NCI-H1694 treated with DMSO at 0.1 percent for 48 hours (cell line): ENCODE data around the gene ACOXL.

Source experiments
- DNase-seq: peaks from one replicate; lab custom pipeline; 2025; lab: John Stamatoyannopoulos, UW

ACOXL gene

DNA sequence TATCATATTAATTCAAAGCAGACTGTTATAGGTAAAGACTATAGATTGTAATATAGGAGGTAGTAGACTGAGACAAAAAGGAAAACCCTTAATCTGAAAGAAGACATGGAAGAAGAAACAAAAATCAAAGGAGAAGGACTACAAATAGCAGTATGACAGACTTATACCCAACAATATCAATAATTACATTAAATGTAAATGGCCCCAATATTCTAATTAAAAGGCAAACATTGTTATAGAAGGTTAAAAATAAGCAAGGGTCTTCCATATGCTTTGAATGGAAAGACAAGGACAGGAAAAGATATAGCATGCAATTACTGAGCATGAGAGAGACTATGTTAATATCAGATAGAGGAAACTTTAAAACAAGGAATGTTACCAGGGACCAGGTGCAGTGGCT lies 278.8 kb downstream of the ACOXL start:
- DNase-seq = no peak

DNA sequence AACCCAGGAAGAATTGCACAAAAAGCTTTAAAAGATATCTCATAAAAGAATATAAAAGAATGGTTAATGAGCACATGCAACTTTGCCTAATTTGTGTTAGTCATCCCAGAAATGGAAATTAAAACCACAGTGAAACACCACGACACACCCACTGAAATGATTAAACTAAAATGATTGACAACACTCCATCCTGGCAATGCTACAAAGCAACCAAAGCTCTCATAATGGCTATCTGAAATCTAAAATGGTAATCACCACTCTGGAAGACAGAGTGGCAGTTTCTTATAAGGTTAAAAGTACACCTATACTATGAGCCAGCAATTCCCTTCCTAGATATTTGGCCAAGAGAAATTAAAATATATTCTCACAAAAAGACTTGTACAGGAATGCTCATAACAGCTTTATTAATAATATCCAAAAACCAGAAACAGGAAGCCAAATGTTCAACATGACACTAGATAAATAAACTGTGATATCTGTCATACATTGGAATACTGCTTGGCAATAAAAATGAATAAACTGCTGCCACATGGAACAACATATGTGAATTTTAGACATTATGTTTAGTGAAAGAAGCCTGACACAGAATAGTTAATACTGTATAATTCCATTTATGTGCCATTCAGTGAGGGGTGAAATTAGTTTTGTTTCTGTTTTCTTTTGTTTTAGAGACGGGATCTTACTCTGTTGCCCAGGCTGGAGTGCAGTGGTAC lies 283.1 kb downstream of the ACOXL start:
- no peak for DNase-seq

DNA sequence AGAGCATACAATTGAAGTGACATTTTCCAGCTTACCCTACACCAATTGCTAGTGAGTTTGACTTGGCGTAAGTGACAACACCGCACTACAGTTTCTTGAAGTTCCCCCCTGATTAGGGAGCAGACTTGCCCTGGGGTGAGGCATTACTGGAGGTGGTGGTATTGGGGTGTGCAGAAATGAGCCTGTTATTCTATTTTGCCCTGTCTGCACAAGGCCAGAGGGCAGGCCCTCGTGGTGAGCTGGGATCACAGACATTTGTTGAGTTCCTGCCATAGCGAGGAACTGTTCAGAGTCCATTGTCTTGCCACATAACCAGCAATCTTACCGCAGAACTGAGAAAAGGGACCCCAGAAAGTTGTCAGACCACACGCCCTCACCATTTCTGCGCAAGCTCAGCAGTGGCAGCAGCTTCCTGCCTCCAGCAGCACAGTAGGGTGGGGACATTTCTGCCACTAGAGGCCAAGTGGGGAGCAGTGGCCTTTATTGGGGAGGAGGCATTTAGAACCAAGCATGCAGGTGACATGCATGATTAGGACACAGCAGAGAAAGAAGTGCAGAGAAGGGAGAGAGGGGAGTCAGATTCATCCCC lies 284.8 kb downstream of the ACOXL start:
- no peak for DNase-seq

DNA sequence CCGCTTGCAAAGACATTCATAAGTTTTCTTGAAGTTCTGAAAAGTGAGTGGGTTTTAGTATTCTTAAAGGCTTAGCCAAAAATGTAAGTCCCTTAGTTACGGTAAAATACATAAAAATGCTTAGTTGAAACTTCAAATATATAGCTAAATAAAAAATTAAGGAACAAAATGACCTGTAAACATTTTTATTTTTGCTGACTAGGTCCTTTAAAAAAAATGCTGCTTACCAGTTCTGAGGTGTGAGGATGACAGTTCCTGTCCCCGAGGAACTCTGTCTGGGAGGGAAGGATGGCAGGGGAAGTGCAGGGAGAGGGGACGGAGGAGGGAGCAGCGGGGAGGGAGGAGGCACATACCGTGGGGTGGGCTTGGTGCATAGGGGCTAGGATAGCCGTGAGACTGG lies 285.5 kb downstream of the ACOXL start:
- no peak for DNase-seq

DNA sequence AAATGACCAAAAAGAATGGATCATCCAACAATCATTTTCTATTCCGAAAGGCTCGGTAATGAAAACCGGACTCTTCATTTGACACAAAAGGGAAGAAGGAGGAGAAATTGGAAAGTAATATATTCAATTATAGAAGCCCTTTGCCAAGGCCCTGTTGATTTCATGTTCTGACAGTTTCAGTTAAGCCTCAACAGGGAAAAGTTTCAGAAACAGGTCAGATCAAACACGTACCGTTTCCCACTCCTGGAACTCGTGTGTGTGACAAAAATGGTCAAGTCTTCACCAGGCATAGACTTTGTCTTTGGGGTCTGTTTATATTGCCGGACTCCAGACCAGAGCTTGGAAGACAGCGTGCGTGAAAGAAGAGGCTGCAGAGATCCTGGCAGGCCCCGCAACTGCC lies 287.0 kb downstream of the ACOXL start:
- no peak for DNase-seq

DNA sequence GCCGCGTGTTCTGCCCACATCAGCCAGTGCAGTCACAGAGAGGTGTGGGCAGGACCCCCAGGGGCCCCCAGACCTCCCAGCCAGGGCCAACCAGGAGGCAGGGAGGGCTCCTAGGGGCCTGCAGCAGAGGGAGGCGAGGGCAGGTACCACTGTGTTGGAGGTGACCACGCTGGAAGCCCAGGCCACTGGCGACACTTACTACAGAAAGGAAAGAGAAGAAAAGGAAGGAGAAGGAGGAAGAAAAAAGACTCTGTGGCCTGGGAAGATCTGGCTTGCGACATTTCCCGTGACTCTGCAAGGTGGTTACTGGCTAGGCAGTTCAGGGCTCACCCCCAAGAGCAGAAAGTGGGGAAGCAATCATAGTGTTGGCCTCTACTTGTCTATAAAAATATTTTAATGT lies 290.3 kb downstream of the ACOXL start:
- no peak for DNase-seq

DNA sequence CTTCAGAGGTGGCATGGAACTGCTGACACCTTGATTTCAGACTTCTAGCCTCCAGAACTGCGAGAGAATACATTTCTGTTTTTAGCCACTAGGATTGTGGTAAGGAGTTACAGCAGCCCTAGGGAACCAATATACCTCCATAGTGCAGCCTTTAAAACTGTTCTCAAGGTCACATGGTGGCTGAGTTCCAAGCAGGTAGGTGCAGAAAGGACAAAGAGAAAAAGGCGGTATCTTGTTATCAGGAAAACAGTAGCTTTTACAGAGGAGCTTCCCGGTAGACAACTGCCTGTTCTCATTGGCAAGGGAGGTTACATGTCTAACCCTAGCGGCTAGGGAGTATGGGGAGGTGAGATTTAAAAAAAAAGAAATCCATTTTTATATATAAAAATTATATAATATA lies 292.1 kb downstream of the ACOXL start:
- DNase-seq = no peak

DNA sequence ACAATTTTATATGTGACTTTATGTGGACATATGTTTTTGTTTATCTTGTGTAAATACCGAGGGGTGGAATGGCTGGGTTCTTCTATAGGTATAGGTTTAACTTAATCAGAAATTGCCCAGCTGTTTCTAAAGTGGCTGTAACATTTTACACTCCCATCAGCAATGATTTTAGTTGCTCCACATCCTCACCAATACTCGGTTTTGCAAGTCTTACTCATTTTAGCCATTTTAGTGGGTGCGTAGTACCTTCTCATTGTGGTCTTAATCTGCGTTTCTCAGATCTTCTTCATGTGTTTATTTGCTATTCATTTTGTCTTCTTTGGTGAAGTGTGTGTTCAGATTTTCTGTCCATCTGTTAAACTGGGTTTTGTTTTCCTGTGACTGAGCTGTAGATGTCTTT lies 292.9 kb downstream of the ACOXL start:
- no peak for DNase-seq

DNA sequence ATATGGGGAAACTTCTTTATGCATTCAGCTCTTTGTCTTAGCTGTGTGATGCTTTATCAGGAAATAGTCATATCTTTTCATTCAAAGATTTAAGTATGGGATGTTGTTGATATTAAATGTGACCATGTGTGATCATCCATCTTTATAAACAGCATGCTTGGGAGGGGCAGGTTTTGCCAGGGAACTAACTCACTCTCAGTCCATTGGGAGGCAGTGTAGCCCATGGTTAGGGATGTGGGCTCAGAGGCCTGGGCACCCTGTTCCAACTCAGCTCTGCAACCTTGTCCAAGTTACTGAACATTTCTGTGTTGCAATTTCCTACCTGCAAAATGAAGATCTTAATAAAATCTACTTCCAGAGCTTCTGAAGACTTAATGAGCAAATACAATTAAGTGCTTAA lies 296.3 kb downstream of the ACOXL start:
- DNase-seq = no peak

DNA sequence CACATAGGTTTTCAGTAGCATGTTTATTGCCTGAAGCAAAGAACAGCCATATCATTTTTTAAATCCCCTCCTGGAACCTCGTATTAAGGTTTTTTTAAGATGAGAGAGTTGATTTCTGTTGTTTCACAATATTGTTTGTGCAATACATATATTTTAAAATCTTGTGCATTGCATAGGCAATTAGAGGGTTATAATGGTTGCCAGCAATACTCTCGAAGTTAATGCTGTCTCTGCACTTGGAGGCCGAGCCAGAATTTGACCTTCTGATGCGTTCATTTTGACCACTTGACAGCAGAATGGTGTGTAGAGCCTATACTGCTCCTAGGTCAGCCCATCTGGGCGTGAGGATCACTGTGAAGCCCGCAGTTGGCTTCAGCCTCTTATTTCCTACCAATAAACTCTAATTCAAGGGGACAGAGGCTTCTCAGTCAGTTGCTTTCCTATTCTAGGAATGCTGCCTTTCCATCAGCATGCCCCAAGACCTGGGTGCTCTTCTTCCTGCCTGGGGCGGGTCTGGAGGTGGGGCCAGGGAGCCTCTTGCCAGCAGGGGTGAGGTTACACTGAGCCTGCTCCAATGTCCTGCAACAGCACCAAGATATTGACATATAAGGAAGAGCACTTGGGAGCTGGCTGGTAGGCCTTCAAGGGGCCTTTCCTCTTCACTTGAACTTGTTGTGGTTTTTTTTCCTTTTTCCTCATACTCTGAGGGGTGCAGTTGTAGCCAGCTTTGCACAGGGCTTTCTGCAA lies 297.0 kb downstream of the ACOXL start:
- no peak for DNase-seq

DNA sequence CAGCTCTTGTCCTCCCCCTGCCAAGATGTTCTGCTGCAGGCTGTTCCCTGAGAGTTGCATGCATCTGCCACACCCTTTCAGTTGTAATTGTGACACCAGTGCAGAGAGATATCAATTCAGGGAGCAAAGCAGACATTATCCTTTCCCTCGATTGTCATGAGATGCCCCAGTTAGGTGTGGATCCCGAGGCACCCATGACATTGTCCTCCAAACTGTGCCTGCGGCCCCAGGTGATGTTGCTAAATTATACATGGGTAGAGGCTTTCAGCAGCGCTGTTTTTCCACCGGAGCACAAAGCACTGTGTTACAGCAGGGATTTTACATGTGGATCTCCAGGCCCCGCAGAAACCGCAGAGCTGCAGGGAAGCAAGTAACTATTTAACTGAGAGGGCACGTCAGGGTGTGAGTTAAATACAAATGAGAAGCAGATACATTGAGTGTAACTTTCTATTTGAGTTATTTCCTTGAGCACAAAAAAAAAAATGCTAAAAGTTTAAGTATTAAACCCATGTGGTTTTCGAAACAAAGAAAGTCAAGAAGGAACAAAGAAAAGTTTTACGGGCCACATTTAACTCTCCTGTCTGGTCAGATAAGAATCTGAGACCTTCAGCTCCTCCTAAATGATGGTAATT lies 298.0 kb downstream of the ACOXL start:
- no peak for DNase-seq

DNA sequence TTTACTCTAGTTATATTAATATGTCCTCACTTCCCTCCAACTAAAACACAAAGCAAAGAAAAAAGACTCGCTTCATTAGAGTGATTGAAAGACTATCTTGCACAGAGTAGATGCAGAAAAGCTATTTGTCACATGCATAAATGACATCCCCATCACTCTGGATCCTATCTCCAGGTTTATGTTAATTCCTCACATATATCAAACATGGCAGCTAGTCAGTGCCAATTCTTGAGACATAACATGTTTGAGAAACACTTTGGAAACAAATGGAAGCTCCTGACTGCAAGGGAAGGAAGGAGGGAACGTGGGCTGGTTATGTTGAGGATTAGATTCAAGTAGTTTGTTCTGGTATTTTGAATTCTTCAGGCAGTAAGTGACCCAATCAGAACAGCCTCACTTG lies 298.6 kb downstream of the ACOXL start:
- DNase-seq = no peak

DNA sequence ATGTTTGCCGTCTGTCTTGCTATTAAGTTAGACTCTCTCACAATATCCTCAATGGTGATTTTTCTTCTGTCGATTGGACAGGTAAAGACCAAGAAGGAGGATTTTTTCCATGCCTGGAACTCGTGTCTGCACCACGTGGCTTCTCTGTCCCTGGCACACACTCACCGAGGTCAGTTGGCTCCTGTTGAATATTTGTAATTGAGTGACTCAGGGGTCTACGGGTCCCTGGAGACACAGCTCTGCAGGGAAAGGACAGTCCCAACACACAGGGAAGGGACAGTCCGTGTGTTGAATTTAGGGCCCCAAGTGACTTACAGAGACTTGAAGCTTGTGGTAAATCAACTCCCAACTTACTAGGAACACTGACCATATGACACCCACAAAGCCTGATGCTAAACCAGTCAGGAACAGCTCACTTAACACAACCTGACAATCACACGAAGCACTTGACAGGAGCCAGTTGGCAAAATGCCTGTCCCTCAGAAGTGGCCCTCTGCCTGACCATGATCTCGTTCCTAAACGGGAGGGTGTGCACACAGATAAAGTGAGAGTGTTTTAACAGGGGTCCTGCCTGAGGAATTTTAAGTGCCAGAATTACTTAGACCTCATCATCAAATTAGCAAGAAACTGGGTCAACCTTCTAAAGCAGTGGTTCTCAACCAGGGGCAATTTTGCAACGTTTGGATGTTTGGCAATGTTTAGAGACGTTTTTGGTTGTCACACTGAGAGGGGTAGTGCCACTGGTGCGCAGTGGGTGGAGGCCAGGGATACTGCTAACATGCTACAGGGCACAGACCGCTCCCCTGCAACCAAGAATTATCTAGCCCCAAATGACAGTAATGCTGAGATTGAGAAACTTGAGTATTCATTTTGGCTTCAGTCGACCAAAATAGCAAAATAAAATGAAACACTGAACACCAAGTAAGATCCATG lies 299.4 kb downstream of the ACOXL start:
- no peak for DNase-seq

DNA sequence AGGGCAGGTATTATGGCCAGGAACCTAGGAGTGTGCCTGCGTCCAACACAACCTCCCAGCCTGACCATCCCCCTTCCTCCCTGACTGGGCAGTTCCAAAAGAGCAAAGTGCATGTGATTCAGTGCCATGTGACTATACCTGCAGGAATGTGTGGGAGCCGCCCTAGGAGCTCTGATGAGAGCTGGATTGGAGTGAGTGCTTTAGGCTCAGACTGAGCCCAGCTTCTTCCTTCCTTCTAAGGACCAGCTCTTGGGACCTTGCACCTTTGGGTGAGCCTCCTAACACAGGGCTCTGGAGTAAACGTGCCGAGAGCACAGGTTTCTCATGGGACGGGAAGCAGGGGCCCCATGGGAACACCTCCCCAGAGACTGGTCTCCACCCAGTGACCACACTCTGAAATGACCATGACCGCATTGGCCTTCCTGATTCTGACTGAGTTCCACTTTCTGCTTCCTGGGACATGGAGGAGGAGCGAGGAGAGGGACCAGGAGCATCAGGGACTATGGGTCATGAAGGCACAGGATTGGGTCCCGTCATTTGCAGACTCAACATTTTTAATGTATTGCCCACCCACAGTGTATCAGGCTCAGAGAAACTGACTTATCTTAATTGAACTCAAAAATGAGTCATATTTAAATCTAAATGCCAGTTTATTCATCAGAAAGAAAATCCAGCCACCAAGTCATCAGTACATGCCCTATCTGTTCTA lies 300.5 kb downstream of the ACOXL start:
- DNase-seq = no peak

DNA sequence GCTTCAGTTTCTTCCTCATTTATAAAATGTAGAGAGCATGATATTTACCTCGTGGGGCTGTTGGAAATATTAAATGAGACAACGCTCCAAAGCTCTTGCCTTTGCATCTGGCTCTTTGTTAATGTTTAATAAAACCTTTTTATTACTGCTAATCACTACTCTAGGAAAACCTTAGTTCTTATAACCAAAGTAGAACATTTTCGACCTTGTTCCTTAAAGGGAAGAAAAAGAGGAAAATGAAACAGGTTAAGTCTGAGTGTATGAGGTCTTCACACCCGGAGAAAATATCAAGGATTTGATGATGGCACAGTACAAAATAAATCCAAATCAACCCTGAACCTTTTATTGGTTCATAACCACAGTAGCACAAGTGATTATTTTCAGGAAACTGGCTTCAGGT lies 301.8 kb downstream of the ACOXL start:
- no peak for DNase-seq

DNA sequence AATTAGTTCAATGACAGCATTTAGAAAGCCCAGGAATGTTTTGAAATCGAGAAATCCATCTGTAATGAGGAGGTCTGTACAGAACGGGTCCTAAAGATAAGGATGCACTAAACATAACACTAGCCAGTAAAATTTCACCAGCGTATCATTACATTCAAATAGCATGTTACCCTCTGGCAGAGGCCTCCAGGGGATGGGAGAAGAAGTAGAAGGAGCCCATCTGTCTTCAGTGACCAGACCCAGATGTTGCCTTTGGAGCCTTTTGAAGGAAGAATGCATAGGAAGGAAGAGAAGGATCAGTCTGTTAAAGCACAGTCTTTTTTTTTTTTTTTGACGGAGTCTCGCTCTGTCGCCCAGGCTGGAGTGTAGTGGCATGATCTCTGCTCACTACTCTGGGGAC lies 302.2 kb downstream of the ACOXL start:
- no peak for DNase-seq

DNA sequence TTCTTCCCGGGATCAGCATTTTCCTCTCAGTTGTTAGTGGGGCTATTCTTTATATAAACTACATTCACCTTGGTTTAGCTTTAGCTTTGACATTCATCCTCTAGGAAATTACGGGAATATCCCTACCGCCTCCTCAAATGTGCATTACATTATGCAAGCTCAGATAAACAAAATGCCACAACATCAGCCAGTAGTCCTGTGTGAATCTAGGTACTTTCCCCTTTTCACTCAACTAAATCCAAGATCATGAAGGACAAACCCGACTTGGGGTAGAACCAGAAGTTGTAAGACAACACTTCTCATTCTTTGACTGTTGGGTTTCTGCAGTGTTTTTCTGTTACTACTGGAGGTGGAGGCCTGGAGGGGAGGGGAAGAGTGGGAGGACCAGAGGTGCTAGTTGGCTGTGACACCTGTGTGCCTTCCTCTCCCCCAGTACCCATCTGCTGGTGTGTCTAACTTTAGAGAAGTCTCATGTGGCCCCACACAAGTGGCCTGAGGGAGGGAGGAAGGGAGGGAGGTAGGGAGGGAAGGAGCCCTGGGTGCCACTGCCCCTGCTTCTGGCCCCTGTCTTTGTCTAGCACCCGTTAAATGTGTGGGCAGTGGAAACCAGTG lies 303.6 kb downstream of the ACOXL start:
- DNase-seq = no peak

DNA sequence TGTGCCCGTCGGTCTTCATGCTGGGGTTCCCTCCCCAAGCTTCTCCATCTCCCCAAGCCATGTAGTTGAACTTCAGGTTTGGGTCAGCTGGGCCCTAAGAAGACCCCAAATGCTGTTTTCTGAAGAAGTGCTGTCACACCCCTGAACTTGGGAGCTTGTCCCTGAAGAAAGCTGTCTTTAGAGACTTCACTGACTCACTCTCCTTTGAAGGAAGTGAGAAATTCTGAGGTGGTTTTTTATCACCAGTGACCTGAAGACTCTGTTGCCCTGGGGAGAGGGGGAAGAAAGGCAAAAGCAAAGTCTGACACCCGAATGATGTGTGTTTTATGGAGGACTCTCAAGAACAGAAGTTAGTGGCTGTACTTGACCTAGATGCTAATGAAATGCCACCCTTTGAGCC lies 304.8 kb downstream of the ACOXL start:
- DNase-seq = no peak

DNA sequence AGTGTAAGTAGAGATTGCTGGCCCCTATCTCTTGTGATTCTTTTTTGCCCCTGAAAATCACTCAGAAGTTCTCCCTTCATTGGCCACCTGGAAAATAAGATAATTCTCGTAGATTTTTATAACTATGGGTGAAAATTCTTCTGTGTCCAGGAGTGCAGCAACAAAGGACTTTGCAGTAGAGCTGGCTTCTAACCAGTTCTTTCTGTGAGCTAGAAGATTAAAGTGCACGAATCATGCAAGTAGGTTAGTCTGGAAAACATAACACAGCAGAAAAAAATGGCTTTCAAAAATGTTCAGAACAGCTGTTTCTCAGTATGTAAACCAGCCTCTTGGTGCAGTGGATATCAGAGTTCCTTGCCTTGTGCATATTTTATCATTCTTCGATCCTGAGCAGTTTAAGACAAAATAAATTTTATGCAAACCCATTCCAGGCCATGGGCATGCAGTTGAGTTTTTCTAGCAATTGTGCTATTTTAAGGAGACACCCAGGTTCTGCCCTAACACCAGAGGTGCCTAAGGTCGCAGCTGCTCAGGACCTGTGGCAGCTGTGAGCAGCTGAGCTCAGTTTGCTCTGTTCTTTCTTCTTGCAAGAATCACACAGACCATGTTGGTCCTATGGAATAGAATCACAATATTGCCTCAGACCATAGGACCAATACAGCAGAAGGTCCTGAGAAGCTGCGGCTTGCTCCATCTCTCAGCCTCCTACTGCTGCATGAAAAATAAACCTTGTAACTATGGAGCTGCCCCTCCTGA lies 307.4 kb downstream of the ACOXL start:
- no peak for DNase-seq
